GM21825 (cell line): ENCODE results near the gene WDR38.
"Not testable (repeated sequence)": the region's sequence is repeated elsewhere in the genome, so short reads cannot be mapped to it uniquely, and the experiment has no call there.

Source experiments
- ATAC-seq: cut with Tn5 transposase; IDR thresholded peaks from one replicate; pipeline ENCODE4 v1.9.1; 2021; ENCODE audit warnings: mild to moderate bottlenecking, moderate library complexity; ENCODE audit not compliant: unreplicated experiment

The WDR38 gene

GRCh38 chr9:124831642-124832364, 21.5 kb upstream of the WDR38 start:
- no peak for ATAC-seq

- ATAC-seq = no peak
Measured at GRCh38 chr9:124834591-124834990, 18.7 kb upstream of the WDR38 start.

- no peak for ATAC-seq
Measured at GRCh38 chr9:124835026-124835557, 18.2 kb upstream of the WDR38 start.

- ATAC-seq = not testable (repeated sequence)
Measured at GRCh38 chr9:124838132-124838531, 15.1 kb upstream of the WDR38 start.

- ATAC-seq = not testable (repeated sequence)
Measured at GRCh38 chr9:124838567-124839275, 14.5 kb upstream of the WDR38 start.

GRCh38 chr9:124839612-124840299, 13.5 kb upstream of the WDR38 start:
- no peak for ATAC-seq

- ATAC-seq = no peak
Measured at GRCh38 chr9:124840300-124840833, 12.9 kb upstream of the WDR38 start.

GRCh38 chr9:124841075-124841821, 12.0 kb upstream of the WDR38 start:
- ATAC-seq = no peak

GRCh38 chr9:124843456-124844034, 9.7 kb upstream of the WDR38 start:
- no peak for ATAC-seq

GRCh38 chr9:124844291-124844690, 9.0 kb upstream of the WDR38 start:
- no peak for ATAC-seq

GRCh38 chr9:124846467-124846866, 6.8 kb upstream of the WDR38 start:
- ATAC-seq = not testable (repeated sequence)

GRCh38 chr9:124846969-124847368, 6.3 kb upstream of the WDR38 start:
- no peak for ATAC-seq

- ATAC-seq = no peak
Measured at GRCh38 chr9:124849801-124850200, 3.5 kb upstream of the WDR38 start.

GRCh38 chr9:124852121-124852828, 985 bp upstream of the WDR38 start:
- no peak for ATAC-seq

- ATAC-seq = no peak
Measured at GRCh38 chr9:124853605-124854143, 414 bp downstream of the WDR38 start.

GRCh38 chr9:124854161-124854560, 901 bp downstream of the WDR38 start:
- ATAC-seq = no peak

- no peak for ATAC-seq
Measured at GRCh38 chr9:124854822-124855221, 1.6 kb downstream of the WDR38 start.

- no peak for ATAC-seq
Measured at GRCh38 chr9:124855566-124855943, 2.3 kb downstream of the WDR38 start.
